K562 (cell line): ENCODE data around the gene EBF4. TPM values are rescaled to one million over a fixed set of nuclear protein-coding genes. Genes with fewer than 3 reads are reported as not detected.
A peak's percentile ranks its signal among the peaks of the same experiment; 100 is the strongest.

Source experiments
- ATAC-seq: fragments of 200-7000 bp; cut with Tn5 transposase; 3 replicates; pipeline ENCODE4 v1.9.1; 2020; ENCODE audit warnings: moderate library complexity
- BruUV-seq: library from RNA; stranded (reverse); fragments of 400-500 nt; replicated peaks from 2 replicates; lab custom pipeline; 2021; lab: Mats Ljungman, UMichigan
- CTCF ChIA-PET: fragments of 300-600 bp; formaldehyde crosslinking; extraction: SDS; loops from one replicate; lab custom pipeline; 2021; ENCODE audit warnings: low intra/inter-chr PET ratio; lab: Yijun Ruan, JAX
- POLR2A ChIA-PET: fragments of 300-600, 350-650 bp; sonication (Branson Sonifier 250); formaldehyde crosslinking; extraction: SDS; loops from one replicate; lab custom pipeline; 2021; ENCODE audit warnings: antibody characterized with exemption, inconsistent platforms; lab: Yijun Ruan, JAX
- DNase-seq, 4 experiments: peaks; one replicate each; pipeline versions ENCODE4 v3.0.0 to v3.0.0-alpha.2; 2011 to 2018; ENCODE audit warnings: low spot score in 3 of 4, mixed read lengths in 3 of 4; ENCODE audit errors: extremely low read depth in 1 of 4
- FAIRE-seq: peaks from 2 replicates; lab custom pipeline; 2011; peaks lifted over from hg19 to GRCh38; lab: Jason Lieb, UNC
- H2AFZ ChIP-seq: 2 replicates; pipeline ENCODE4 v1.6.0; 2011; ENCODE audit warnings: low read depth, low read length, control low read depth, inconsistent platforms
- H3K27ac ChIP-seq: fragments of 200-600 bp; 3 replicates; pipeline ENCODE4 v1.8.0; 2011; ENCODE audit warnings: low read depth, mild to moderate bottlenecking, control low read depth, inconsistent platforms, low read length, moderate library complexity, mixed read lengths; ENCODE audit errors: extremely low read depth
- H3K27me3 ChIP-seq, 2 experiments: fragments of 300-600 bp in 1 of 2; 2 replicates in 1 of 2; 3 replicates in 1 of 2; pipeline versions ENCODE4 v1.6.0 to v1.8.0; 2011; ENCODE audit warnings: inconsistent platforms in 2 of 2, low read length in 2 of 2, mild to moderate bottlenecking in 1 of 2, mixed read lengths in 1 of 2, moderate library complexity in 1 of 2; ENCODE audit not compliant: control insufficient read depth in 2 of 2, insufficient read depth in 2 of 2
- H3K36me3 ChIP-seq: fragments of 300-600 bp; 3 replicates; pipeline ENCODE4 v1.8.0; 2011; ENCODE audit warnings: mild to moderate bottlenecking, low read length, inconsistent platforms; ENCODE audit not compliant: control insufficient read depth, insufficient read depth
- H3K4me1 ChIP-seq, 2 experiments: fragments of 200-600 bp in 1 of 2; replicated peaks in 1 of 2; 2 replicates in 1 of 2; 3 replicates in 1 of 2; pipeline versions ENCODE4 v1.5.1 to v1.8.0; 2011; ENCODE audit warnings: inconsistent platforms in 2 of 2, low read length in 2 of 2, mild to moderate bottlenecking in 1 of 2, mixed read lengths in 1 of 2, moderate library complexity in 1 of 2; ENCODE audit not compliant: control insufficient read depth in 2 of 2, insufficient read depth in 2 of 2
- H3K4me2 ChIP-seq: 2 replicates; pipeline ENCODE4 v1.6.1; 2011; ENCODE audit warnings: low read length, control low read depth, inconsistent platforms, mixed read lengths; ENCODE audit not compliant: insufficient read depth
- H3K4me3 ChIP-seq: fragments of 200-600 bp; sonication (generic), shearing (Covaris generic); 2 replicates; pipeline ENCODE4 v1.5.1; 2016; ENCODE audit warnings: control low read depth, inconsistent platforms
- H3K79me2 ChIP-seq: fragments of 200-600 bp; 3 replicates; pipeline ENCODE4 v1.8.0; 2011; ENCODE audit warnings: low read length, inconsistent platforms; ENCODE audit not compliant: control insufficient read depth, insufficient read depth
- H3K9ac ChIP-seq, 2 experiments: 2 replicates each; pipeline versions ENCODE4 v1.6.0 to v1.6.1; 2011; ENCODE audit warnings: low read depth in 2 of 2, low read length in 2 of 2, control low read depth in 1 of 2, inconsistent platforms in 1 of 2, mild to moderate bottlenecking in 1 of 2, mixed read lengths in 1 of 2; ENCODE audit not compliant: insufficient read depth in 1 of 2
- H3K9me1 ChIP-seq: one replicate; pipeline ENCODE4 v1.6.0; 2011; ENCODE audit warnings: inconsistent platforms, mild to moderate bottlenecking, low read length, moderate library complexity; ENCODE audit not compliant: control insufficient read depth, insufficient read depth
- H3K9me3 ChIP-seq: replicated peaks from 2 replicates; pipeline ENCODE4 v1.5.1; 2011; ENCODE audit warnings: low read depth, low read length, inconsistent platforms; ENCODE audit not compliant: control insufficient read depth, insufficient read depth
- H4K20me1 ChIP-seq: replicated peaks from 2 replicates; pipeline ENCODE4 v1.6.1; 2011; ENCODE audit warnings: low read length, inconsistent platforms, mixed read lengths; ENCODE audit not compliant: control insufficient read depth, insufficient read depth
- HSF4 ChIP-seq: fragments of 250-450 bp; sonication (Bioruptor Pico); IDR thresholded peaks from 2 replicates; pipeline ENCODE4 v2.1.2; 2022; ENCODE audit warnings: mild to moderate bottlenecking, moderate library complexity, borderline replicate concordance
- NFIC ChIP-seq: fragments of 450-650 bp; IDR thresholded peaks from 2 replicates; pipeline ENCODE4 v1.6.1; 2017; ENCODE audit warnings: mild to moderate bottlenecking, inconsistent platforms
- THAP12 ChIP-seq: fragments of 250-450 bp; sonication (Bioruptor Pico); IDR thresholded peaks from 2 replicates; pipeline ENCODE4 v1.9.0; 2021; ENCODE audit warnings: mild to moderate bottlenecking, inconsistent platforms
- WGBS: fragments of 100-300 bp; shearing (Covaris generic); methylation state at CpG from one replicate; pipeline ENCODE4 v1.1.6; 2016; ENCODE audit warnings: low coverage, mixed read lengths; ENCODE audit not compliant: insufficient coverage; ENCODE audit errors: missing lambda C conversion rate; 5-methylcytosine and 5-hydroxymethylcytosine counted together
- in situ Hi-C: fragments of 300-500 bp; cut with MboI; formaldehyde crosslinking; loops from 4 replicates; pipeline ENCODE4 v1.15.0; 2018; ENCODE audit warnings: inconsistent platforms, mixed read lengths
- intact Hi-C: fragments of 100-400 bp; cut with micrococcal nuclease; formaldehyde crosslinking; loops from 2 replicates; pipeline ENCODE4 v1.14.2; 2022
- polyA plus RNA-seq, 8 experiments: library from polyadenylated mRNA; depleted of rRNA in 4 of 8; stranded (reverse) in 5 of 8; unstranded in 3 of 8; fragments of >200 nt; fragmentation: Nextera tagmentation in 2 of 8; fragmentation: Illumina TruSeq in 1 of 8; extraction: Ambion mirVana in 2 of 8; extraction: Trizol in 1 of 8; gene quantifications; 2 replicates each; pipeline versions ENCODE4 v1.2.1 to v1.2.3, GENCODE V29; 2011 to 2014; ENCODE audit warnings: inconsistent platforms in 1 of 8, missing spikeins in 1 of 8
- total RNA-seq, 7 experiments: library from RNA; depleted of rRNA in 6 of 7; stranded (reverse); fragments of >200 nt in 6 of 7; fragmentation: Illumina TruSeq in 2 of 7; extraction: Trizol in 2 of 7; gene quantifications; 2 replicates each; pipeline versions ENCODE4 v1.2.1 to v1.2.3, GENCODE V29; 2011 to 2021; ENCODE audit warnings: low replicate concordance in 1 of 7
- TF ChIP-seq, protein P1 (sequence below), 2 experiments: fragments of 450-650 bp; conservative IDR thresholded peaks; 2 replicates each; pipeline ENCODE4 v1.6.1; 2017; ENCODE audit warnings: mild to moderate bottlenecking in 2 of 2, moderate library complexity in 2 of 2

The EBF4 gene
- total and polyA plus RNA-seq, 9 of the 15 experiments (the other 6 are each of a cell fraction or from before 2014, with no cell fraction given): 0.09 TPM; not detected in 8

- no peaks in the 10 kb centered on the region for H3K9me1 ChIP-seq
- BruUV-seq: no TSS peak
- peaks cover 0 to 40% of the 10 kb centered on the region in 2 experiments; a peak in 2 of 5 replicates for H3K27me3 ChIP-seq
- 30% methylated on average over 11 of the region's 13 CpGs for WGBS
- no peaks in the 10 kb centered on the region for H3K9me3 ChIP-seq
- H3K79me2 ChIP-seq: no peaks in the 10 kb centered on the region
- ChIA-PET POLR2A (no interaction called here), CTCF (no interaction called here)
- H3K4me2 ChIP-seq: peak overlapping the region; percentile 55
- in situ Hi-C loops (no loop called here), intact Hi-C loops (no loop called here)
- peaks cover 4 to 45% of the 10 kb centered on the region in 2 experiments; a peak in 4 of 5 replicates for H3K4me1 ChIP-seq
- H3K27ac ChIP-seq: no peak overlapping the region
- H2AFZ ChIP-seq: peak overlapping the region; percentile 83
- no peak for ATAC-seq
- no peak for FAIRE-seq
- no peaks in the 10 kb centered on the region for H3K36me3 ChIP-seq
- no peak overlapping the region for H3K4me3 ChIP-seq
- H3K9ac ChIP-seq: no peak overlapping the region
- TF ChIP-seq HSF4 (no peak), NFIC (0 out of 2 replicates have a peak, but pooled peaks have one; percentile 8), THAP12 (no peak)
- TF ChIP-seq, protein P1, sequence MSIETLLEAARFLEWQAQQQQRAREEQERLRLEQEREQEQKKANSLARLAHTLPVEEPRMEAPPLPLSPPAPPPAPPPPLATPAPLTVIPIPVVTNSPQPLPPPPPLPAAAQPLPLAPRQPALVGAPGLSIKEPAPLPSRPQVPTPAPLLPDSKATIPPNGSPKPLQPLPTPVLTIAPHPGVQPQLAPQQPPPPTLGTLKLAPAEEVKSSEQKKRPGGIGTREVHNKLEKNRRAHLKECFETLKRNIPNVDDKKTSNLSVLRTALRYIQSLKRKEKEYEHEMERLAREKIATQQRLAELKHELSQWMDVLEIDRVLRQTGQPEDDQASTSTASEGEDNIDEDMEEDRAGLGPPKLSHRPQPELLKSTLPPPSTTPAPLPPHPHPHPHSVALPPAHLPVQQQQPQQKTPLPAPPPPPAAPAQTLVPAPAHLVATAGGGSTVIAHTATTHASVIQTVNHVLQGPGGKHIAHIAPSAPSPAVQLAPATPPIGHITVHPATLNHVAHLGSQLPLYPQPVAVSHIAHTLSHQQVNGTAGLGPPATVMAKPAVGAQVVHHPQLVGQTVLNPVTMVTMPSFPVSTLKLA (conservative IDR thresholded peaks at IDR 0.05): no peak
- no peak for DNase-seq
- H4K20me1 ChIP-seq: 0 out of 2 replicates have a peak, but pooled peaks cover 3% of the 10 kb centered on the region
Observed at GRCh38 chr20:2801286-2801728, 108.7 kb downstream of the EBF4 start.
